Hematopoietic multipotent progenitor cell (in vitro differentiated cells): Measurements from ENCODE around the gene NXT1. TPM values are rescaled to one million over a fixed set of nuclear protein-coding genes. Genes with fewer than 3 reads are reported as not detected.
"Not testable (repeated sequence)": the region's sequence is repeated elsewhere in the genome, so short reads cannot be mapped to it uniquely, and the experiment has no call there.

ENCODE experiments used
- DNase-seq, 3 donors: peaks; one replicate each; pipeline ENCODE4 v3.0.0-alpha.2; 2011 to 2015; ENCODE audit warnings: low read depth in 2 of 3, low spot score in 2 of 3
- total RNA-seq: library from RNA; depleted of rRNA; stranded (reverse); fragments of >200 nt; gene quantifications from one replicate; pipeline ENCODE4 v1.2.3, GENCODE V29; 2012

NXT1 gene
- total RNA-seq = 45.5 TPM

DNA sequence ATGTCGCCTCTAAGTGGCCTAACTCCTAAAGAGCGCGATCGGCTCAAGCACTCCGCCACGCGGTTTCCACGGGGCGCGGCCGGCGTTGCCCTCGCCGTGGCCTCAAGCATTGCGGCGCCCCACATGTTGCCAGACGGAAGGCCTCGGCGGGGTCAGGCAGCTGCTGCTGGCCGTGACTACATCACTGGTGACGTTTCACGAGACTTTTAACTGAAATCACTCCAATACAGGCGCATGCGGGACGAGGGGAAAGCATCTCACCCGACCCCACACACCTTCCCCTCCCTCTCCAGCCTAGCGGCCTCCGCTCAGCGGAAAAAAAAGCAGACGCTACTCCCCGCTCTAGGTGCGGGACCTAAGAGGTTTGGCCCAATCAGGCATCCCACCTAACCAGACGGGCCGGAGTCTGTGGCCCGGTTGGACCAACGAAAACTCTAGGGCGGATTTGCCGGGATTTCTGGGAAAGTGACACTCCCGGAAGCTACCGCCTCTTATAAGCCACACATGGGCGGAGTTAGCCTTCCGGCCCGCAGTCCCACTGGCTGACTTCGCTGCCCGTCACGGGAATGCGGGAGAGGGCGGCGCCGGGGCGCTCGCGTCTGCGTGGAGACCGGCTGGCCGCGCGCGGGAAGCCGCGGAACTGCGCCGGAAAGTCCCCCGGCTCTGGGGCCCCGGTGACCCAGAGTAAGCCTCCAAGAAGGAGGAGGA lies at the start of gene NXT1:
Gene NXT1 (plus strand): TSS at position 596 of the 708 bp plus-strand sequence. CDS start 3,251 bp downstream, outside the sequence.
- peak; percentile 90 to 98 (median 97) for DNase-seq

DNA sequence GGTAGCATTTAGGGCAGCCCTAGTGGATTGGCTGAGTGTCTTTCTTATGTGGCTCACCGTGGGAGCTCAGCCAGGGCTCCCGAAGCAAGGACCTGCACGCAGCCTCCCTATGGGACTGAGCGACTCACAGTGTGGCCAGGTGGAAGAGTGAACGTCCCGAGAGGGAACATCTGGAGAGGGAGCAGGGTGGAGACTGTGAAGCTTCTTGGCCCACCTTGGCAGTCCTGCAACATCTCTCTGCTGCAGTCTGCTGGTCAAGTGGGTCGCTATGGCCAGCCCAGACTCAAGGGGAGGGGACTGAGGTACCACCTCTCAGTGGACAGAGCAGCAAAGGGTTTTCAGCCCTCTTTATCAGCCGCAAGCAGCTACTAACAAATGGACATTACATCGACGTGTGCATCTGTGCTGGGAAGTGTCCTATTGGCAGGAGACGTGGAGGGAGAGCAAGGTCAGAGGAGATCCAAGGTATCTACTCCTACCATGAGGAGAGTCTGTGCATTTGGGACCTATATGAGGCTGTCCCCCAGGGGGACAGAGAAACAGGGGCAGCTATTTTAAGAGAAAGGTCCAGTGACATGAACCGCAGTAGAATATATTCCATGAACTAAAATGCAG lies 49.0 kb upstream of the NXT1 start:
- DNase-seq = no peak

DNA sequence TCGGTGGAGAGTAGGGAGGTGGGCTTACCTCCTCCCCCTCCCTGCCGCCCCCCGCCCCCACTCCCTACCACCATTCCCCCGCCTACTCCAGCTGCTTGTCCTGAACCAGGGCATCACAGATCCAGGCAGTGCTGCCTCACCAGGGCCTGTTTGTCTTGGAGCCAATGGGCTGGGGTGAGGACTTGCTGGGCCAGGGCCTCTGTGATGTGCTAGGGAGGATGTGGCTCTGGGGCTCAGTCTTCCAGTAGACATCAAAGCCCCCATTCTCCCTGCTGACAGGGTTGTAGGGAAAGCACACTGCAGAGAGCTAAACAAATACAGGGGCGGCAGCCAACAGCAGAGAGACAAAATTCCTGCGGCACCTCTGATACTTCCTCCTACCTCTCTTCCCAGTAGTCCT lies 48.2 kb upstream of the NXT1 start:
- DNase-seq = no peak

DNA sequence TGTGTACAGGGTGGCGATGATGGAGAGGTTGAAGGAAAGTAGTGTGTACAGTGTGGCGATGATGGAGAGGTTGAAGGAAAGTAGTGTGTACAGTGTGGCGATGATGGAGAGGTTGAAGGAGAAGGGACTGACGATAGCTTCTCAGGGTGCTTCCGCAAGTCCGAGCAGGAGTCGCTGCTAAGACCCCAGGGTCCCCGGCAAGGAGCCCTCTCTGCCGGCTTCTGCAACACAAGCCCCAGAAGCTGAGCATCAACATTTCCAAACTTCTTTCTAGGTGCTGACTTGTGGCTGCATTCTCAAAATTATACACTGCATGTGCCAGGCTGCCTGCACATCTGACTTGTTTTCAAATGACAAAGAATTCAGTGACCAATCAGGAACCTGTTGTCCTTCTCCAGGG lies 47.8 kb upstream of the NXT1 start:
- DNase-seq = no peak

DNA sequence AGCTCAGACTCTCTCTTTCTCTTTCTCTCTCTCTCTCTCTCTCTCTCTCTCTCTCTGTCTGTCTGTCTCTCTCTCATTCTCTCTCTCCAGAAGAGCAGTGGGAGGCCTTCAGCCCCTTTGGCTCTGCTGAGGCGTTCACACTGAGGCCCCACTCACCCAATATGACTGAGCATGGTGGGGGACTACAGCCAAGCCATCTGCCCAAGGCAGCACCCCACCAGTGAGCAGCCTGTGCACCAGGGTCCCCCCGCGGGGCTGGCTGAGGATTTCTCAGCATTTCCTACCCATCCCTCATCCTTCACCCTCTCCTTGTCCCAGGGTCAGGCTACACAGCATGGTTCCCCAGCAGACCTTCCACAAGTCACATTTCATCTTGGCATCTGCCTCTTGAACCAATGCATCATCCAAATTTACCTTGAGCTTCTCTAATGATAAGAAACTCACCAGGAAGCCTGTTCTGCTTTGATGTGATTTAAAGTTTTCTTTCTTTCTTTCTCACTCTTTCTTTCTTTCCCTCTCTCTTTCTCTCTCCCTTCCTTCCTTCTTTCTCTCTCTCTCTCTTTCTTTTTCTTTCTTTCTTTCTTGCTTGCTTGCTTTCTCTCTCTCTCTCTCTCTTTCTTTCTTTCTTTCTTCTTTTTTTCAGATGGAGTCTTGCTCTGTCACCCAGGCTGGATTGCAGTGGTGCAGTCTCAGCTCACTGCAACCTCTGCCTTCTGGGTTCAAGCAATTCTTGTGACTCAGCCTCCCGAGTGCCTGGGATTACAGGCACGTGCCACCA lies 47.1 kb upstream of the NXT1 start:
- DNase-seq = no peak

DNA sequence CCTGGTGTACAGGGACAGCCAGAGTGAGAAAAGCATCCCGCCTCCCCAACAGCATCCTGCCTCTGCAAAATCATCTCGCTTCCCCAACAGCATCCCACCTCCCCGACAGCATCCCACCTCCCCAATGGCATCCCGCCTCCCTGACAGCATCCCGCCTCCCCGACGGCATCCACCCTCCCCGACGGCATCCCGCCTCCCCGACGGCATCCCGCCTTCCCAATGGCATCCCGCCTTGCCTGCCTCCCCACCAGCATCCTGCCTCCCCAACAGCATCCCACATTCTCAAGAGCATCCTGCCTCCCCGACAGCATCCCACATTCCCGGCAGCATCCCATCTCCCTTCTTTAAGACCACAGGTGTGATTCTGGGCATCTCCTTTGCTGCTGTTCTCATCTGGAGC lies 46.0 kb upstream of the NXT1 start:
- DNase-seq = no peak

DNA sequence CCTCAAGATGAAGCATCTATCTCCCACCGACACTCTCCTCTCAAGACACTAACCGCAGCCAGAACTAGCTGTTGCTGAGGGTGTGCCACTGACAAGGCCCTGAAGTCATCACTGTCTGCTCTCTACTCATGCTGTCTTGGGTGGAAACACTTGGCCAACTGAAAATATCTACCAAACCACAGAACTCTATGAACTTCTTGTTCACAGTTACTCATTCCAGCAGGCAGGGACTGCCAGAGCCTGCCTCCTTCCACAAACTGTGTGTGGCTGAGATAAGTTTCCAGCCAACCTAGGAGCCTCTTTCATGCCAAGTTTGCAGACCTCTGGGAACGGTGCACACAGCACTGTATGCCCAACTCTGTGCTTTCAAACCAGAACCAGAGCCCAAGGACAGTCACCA lies 45.5 kb upstream of the NXT1 start:
- DNase-seq = peak in 1 of 3 donors; percentile 1

DNA sequence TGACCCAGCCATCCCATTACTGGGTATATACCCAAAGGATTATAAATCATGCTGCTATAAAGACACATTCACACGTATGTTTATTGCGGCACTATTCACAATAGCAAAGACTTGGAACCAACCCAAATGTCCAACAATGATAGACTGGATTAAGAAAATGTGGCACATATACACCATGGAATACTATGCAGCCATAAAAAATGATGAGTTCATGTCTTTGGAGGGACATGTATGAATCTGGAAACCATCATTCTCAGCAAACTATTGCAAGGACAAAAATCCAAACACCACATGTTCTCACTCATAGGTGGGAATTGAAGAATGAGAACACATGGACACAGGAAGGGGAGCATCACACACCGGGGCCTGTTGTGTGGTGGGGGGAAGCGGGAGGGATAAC lies 43.2 kb upstream of the NXT1 start:
- DNase-seq = not testable (repeated sequence)

DNA sequence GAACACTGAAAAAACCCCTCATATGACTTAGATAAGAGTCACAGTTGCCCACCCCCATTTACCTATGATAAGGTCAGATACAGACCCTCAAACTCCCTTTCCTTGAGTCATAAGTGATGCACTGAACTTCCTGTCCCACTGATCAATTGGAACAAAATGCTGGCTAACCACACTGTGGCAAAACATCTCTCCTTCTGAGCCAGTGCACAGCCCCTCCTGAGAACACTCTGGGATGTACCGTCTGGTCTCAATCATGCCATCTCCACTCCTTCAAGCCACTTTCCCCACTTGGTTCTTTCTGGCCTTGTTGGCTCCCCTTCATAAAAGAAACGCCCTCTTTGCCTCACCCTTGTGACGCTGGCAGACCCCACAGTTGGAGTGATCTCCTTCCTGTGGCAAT lies 42.6 kb upstream of the NXT1 start:
- DNase-seq = no peak

DNA sequence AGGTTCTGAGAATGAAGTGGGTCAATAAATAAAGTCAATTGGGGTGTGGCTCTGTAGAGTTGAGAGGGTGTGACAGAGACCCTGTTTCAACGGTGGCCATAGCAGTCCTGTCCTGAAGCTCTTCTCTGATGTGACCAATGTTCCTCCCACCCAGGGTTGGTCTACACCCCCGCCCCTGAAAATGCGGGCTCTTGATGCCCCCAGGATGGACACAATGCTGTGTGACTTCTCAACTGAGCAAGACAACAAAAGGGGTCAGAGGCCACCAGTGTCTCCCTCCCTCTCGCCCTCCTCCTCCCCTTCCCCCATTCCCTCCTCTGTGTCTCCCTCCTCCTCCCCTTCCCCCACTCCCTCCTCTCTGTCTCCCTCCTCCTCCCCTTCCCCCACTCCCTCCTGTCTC lies 41.7 kb upstream of the NXT1 start:
- no peak for DNase-seq

DNA sequence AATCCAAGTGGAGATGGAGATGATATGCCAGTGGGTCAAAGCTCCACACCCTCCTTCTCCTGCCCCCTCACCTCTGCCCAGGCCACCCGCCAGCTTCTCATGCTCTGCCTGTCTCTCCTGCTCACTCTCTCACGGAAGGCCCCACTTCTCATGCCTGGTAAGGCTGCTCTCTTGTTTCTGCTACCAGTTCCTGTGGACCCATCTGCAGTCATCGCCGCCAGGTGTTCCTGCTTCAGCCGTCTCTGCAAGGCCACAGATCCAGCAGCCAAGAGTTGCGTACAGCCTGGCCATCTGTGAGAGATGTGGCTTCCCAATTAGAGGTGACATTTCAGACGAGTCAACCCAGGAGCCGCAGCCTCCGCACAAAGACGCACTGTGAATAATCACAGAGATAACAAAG lies 40.8 kb upstream of the NXT1 start:
- no peak for DNase-seq

DNA sequence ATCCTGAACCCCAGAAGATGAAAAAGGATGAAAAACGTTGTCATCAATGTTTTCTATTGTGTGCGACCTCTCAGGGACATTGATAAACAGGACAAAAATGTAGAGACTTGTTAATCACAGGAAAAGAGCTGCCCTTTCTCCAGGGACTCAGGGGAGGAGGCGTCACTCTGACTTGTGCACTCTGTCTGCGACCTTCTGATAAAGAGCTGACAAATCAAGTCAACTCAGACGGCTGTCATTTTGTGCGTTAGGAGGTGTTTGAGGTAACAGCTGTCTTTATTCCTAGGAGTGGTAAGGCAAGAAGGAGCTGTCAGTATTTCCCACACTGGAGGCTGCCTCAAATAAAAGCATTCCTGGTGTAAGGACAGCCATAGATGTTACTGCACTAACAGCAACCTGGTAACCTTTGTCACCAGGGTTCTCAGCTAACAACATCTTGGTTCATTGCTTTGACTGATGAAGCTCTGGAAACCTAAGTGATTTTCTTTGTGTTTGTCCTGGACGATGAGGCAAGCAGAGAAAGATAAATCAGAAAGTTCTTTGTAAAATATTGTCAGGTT lies 38.6 kb upstream of the NXT1 start:
- DNase-seq = no peak

DNA sequence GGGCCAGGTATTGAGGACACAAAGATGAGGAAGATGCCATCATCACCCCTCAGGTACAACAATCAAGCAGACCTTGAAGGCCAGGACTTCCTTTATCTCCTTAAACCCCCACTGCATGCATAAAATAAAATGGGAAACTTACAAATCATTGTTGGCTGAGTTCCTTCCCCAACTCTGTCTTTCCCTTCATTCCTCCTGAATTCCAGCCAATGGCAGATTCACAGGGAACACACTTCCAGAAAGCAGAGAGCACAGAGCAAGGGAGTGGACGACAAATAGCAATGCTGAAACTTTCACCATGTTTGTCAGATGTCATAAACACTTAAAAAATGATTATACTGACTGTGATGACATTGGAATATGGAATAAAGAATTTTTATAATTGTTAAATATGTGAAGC lies 37.3 kb upstream of the NXT1 start:
- DNase-seq = no peak

DNA sequence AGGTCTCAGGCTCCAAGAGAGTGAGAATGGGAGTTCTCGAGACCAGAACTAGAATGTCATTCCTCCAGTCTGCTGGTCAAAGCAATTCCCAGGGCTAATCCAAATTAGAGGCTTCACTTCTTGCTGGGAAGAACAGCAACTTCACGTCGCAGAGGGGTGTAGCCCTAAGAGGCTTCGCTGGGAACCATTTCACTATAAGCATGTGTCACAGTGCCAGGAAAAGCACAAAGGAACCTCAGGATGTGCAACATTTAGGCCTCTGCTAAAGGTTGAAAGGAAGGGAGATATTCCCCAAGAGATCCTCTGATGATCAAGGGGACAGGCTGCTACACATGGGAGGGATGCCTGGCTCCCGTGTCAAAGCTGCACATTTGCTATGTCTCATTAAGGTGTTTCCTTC lies 35.9 kb upstream of the NXT1 start:
- DNase-seq = no peak

DNA sequence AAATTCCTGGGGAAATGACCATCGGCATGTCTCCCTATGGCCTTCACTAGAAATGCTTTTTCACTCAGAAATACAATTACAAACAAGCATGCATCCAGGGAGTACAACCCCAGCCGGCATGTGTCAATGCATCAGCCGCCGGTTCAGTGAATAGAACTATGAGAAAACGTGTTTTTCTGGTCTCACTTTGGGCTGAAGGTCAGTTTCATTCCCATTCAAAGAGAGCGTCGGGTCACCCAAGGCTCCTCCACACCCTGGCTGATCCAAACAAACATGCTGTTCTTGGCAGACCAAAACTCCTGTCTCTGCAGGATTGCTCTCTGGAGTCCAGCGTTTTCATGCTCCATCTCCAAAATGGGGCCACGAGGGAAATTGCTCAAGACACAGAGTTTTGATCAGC lies 35.5 kb upstream of the NXT1 start:
- DNase-seq = no peak

DNA sequence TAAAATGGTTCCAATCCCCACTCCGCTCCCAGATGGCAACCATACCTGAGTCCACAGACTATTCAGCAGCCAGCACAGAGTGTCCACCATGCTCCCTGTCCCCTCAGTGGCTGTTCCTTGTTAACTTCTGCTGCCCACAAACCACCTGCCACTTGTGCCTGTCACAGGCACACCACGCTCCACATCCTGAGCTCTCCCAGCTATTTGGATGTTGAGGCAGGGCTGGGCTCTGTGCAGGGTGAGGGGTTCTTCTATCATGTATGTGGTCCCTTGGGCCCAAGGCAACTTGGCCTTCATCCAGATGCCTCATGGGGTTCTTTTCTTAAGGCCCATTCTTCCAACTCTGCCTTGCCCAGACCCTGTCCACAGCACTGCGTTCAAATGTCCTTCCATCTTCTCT lies 34.0 kb upstream of the NXT1 start:
- DNase-seq = no peak

DNA sequence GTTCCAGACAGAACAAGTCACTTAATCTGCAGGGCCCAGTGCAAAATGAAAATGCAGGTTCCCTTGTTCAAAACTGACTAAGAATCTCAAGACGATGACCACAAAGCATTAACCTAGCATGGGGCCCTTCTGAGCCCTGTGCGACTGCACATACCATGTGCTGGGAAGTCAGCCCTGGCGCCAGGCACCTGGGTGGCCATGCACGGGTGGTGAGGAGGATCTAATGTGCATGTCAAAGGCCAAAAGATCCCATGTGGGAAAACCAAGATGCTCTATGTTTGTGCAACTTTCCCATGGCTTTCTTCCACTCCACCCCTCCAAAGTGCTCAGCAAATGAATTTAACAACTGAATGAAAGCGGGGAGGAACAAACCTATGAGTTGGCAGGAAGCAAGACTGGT lies 33.5 kb upstream of the NXT1 start:
- no peak for DNase-seq

DNA sequence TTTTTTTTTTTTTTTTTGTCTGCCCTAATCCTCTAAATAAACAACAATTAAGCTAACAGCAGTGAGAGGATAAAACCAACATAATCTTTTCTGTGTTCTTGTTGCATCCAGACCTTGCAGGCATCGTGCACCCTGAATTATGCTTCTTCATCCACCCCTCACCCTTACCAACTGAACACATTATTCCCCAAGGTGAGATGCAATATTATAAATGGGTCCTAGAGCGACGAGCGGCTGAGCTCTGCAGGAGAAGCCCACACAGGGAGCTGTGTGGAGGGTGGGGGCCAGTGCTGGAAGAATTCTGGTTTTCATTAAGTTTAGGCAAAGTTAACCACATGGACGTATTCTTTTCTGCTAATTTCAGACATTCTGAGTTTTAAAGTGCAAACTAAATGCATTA lies 32.2 kb upstream of the NXT1 start:
- DNase-seq = no peak

DNA sequence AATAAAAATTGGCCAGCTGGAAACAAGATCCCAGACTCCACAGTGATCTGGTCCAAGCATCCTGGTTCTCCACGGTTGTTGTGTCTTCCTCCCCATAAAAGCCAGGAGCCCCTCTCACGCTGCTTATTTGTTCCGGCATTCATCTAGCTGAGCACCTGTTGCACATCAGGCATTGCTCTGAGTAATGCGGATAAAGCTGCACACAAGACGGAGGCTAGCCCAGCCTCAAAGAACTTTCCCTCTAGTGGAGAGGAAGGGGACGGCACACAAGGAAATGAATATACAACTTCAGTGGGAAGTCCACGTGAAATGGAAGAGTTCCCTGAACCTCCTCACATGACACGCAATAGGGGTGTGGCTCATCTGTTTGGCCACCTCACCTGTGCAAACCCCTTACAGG lies 30.3 kb upstream of the NXT1 start:
- DNase-seq = no peak

DNA sequence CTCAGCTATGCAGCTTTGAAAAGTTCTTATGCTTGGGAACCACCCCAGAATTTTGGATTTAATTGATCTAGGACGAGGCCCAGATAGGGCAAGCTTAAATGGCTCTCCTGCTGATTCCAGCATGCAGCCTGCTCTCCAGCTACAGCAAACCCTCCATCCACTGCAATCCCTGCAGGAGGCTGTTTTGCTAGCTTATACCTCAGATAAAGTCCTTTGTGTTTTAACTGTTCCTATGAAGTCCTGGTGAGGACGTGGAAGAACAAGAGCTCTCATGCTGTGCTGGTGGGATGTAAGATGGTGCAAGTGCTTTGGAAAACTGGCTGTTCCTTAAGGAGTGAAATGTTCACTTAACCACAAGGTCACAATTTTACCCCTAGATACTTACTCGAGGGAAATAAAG lies 25.5 kb upstream of the NXT1 start:
- no peak for DNase-seq

DNA sequence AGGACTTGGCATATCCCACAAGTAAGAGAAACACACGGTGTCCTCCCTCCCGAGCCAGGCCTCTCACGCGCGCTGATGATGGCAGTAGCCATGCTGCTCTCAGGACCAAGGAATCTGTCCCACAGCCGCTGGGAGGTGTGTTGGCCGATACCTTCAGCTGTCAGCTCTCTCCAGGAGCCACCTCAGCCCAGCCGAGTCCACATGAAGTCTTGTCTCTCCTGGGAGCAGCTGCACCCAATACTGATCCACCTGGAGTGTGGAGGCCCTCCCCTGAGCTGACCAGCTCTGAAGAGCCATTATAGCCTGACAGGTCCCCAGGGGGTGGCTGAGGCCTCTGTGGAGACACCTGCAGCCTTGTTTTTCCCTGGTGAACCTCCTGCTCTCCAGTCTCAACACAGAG lies 23.8 kb upstream of the NXT1 start:
- no peak for DNase-seq
